Ovary (tissue), 3 donors: ENCODE measurements around the gene SLC1A3.

Source experiments
- CTCF ChIP-seq, 3 donors: fragments of 450-650 bp in 2 of 3; fragments of 200-600 bp in 1 of 3; IDR thresholded peaks; one replicate each; pipeline versions ENCODE4 v1.5.1 to v1.8.0; 2016 to 2022; ENCODE audit warnings: antibody characterized with exemption in 3 of 3, mild to moderate bottlenecking in 1 of 3
- EP300 ChIP-seq: sonication (generic); formaldehyde crosslinking; IDR thresholded peaks from one replicate; pipeline ENCODE4 v1.6.1; 2017; ENCODE audit warnings: antibody characterized with exemption
- donor health status: DM: no; HTN: no; CAD: no.

- no peak for TF ChIP-seq CTCF (IDR thresholded peaks at IDR 0.05)
- no peak for TF ChIP-seq EP300
These were observed 115.3 kb downstream of the SLC1A3 start for GRCh38 chr5:36721664-36722235.
